Hair follicular keratinocyte (primary cell): ENCODE data around the gene ZNF830. TPM values are rescaled to one million over a fixed set of nuclear protein-coding genes. Genes with fewer than 3 reads are reported as not detected.

Experiments
- total RNA-seq: library from RNA; depleted of rRNA; stranded (reverse); fragments of >200 nt; gene quantifications from 2 replicates; pipeline ENCODE4 v1.2.3, GENCODE V29; 2015

ZNF830 gene
- 9.5 and 12.8 TPM in 2 replicates for total RNA-seq

GRCh38 chr17:34961093-34961911 lies at the start of gene ZNF830, which contains the start of gene CCT6B:
ZNF830 (plus strand) TSS chr17:34961540; CDS start chr17:34961567, 27 bp downstream.
CCT6B (minus strand) TSS chr17:34961460; CDS start chr17:34961393, 67 bp downstream.

DNA sequence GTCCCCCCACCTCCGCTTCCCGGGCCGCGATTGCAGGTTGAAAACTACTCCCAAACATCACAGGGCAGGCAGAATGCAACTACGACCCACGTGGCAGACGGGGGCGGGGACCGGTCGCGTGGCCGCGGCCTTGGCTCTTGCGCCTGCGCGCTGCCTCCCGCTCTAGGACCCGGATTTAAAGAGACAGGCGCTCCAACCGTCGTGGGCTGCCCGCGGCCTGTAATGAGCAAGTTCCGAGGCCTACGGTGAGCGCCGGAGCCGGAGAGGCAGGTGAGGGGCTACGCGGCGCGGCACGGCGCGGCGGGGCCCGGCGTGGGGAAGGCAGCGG lies 19.0 kb downstream of the ZNF830 start, which contains the start of gene LIG3:
LIG3 (plus strand) TSS at position 160 of the 328 bp plus-strand sequence. CDS start 2,494 bp downstream, outside the sequence.

Other genes with a start within 250 kb of the ZNF830 start
- gene CCT6B, start 80 bp upstream of the ZNF830 start, total RNA-seq, result 0.62 and 0.91 TPM in 2 replicates
- 23.9 and 28.1 TPM in 2 replicates for gene LIG3, start 19.0 kb downstream of the ZNF830 start, total RNA-seq
- gene RFFL, start 102.2 kb downstream of the ZNF830 start, total RNA-seq, result 18.5 and 25.1 TPM in 2 replicates
- gene RAD51D, start 158.3 kb downstream of the ZNF830 start, total RNA-seq, result 5.9 and 15.5 TPM in 2 replicates
- not detected in 2 replicates for gene FNDC8, start 160.1 kb downstream of the ZNF830 start, total RNA-seq
- 26.0 and 34.0 TPM in 2 replicates for gene NLE1, start 180.8 kb downstream of the ZNF830 start, total RNA-seq
- gene UNC45B, start 186.3 kb downstream of the ZNF830 start, total RNA-seq, result under 0.01 TPM in 1 of 2 replicates, not detected in the other
- not detected in 2 replicates for gene SLC35G3, start 232.9 kb downstream of the ZNF830 start, total RNA-seq